Prostate gland (tissue), 2 donors: ENCODE measurements around the gene KCNN3. TPM values are rescaled to one million over a fixed set of nuclear protein-coding genes. Genes with fewer than 3 reads are reported as not detected.

Experiments
- DNase-seq: peaks from one replicate; pipeline ENCODE4 v3.0.0-alpha.2; 2019; ENCODE audit warnings: low spot score
- H3K27ac ChIP-seq, 2 donors: fragments of 200-600 bp; sonication (generic); 2 replicates each; pipeline ENCODE4 v1.5.1; 2017 to 2019
- H3K27me3 ChIP-seq: fragments of 200-600 bp; sonication (generic); replicated peaks from 2 replicates; pipeline ENCODE4 v1.5.1; 2019; ENCODE audit not compliant: insufficient read depth
- H3K36me3 ChIP-seq, 2 donors: fragments of 200-600 bp; sonication (generic); 1 replicate in 1 of 2; 2 replicates in 1 of 2; pipeline versions ENCODE4 v1.5.1 to v1.8.1; 2017 to 2019
- H3K4me1 ChIP-seq: fragments of 200-600 bp; sonication (generic); replicated peaks from 2 replicates; pipeline ENCODE4 v1.5.1; 2019
- H3K4me3 ChIP-seq, 2 donors: fragments of 200-600 bp; sonication (generic); 2 replicates each; pipeline ENCODE4 v1.5.1; 2017 to 2019
- H3K9me3 ChIP-seq: fragments of 200-600 bp; sonication (generic); 2 replicates; pipeline ENCODE4 v1.5.1; 2017
- POLR2A ChIP-seq: fragments of 450-650 bp; IDR thresholded peaks from one replicate; pipeline ENCODE4 v1.6.1; 2016; ENCODE audit warnings: antibody characterized with exemption, mild to moderate bottlenecking
- POLR2AphosphoS5 ChIP-seq: sonication (generic); formaldehyde crosslinking; IDR thresholded peaks from one replicate; pipeline ENCODE4 v1.6.1; 2017; ENCODE audit warnings: antibody characterized with exemption
- WGBS: methylation state at CpG from one replicate; pipeline ENCODE4 v1.1.5; 2018; 5-methylcytosine and 5-hydroxymethylcytosine counted together
- intact Hi-C: fragments of 100-400 bp; cut with DNase I; formaldehyde crosslinking; loops from one replicate; pipeline ENCODE4 v1.14.2; 2022
- total RNA-seq, 2 donors: library from RNA; depleted of rRNA; stranded (reverse); fragments of >200 nt; gene quantifications; one replicate each; pipeline ENCODE4 v1.1.0, GENCODE V29; 2016
- TF ChIP-seq, protein P1 (sequence below), 4 experiments: fragments of 200-600 bp in 2 of 4; fragments of 450-650 bp in 2 of 4; sonication (generic) in 2 of 4; IDR thresholded peaks; 1 replicate in 3 of 4; 2 replicates in 1 of 4; pipeline ENCODE4 v1.5.1; 2016 to 2019; ENCODE audit warnings: antibody characterized with exemption in 4 of 4, mild to moderate bottlenecking in 2 of 4, moderate library complexity in 2 of 4

KCNN3 gene
- total RNA-seq, 2 donors from 2014 or later, result 1.2 to 3.0 TPM

DNA sequence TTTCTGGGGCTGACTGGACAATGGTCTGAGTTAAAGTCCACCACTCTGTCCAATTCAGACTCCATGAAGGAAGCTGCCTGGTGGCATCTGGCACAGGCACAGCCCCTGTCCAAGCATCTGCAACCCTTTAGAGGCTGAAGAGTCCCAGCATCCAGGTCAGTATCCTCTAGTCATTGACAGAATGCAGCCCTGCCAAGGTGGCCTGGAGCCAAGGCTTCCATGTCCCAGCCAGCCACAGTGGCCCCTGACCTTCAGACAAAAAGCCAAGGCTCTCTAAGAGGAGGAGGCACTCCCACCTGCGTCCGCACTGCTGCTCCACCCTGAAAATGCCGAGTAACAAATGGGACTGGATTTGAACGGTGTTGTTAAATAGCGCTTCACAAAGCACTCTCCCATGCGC lies 49.4 kb downstream of the KCNN3 start:
- H3K27me3 ChIP-seq, result no peaks in the 10 kb centered on the region
- TF ChIP-seq POLR2A (no peak), POLR2AphosphoS5 (no peak)
- TF ChIP-seq, protein P1, sequence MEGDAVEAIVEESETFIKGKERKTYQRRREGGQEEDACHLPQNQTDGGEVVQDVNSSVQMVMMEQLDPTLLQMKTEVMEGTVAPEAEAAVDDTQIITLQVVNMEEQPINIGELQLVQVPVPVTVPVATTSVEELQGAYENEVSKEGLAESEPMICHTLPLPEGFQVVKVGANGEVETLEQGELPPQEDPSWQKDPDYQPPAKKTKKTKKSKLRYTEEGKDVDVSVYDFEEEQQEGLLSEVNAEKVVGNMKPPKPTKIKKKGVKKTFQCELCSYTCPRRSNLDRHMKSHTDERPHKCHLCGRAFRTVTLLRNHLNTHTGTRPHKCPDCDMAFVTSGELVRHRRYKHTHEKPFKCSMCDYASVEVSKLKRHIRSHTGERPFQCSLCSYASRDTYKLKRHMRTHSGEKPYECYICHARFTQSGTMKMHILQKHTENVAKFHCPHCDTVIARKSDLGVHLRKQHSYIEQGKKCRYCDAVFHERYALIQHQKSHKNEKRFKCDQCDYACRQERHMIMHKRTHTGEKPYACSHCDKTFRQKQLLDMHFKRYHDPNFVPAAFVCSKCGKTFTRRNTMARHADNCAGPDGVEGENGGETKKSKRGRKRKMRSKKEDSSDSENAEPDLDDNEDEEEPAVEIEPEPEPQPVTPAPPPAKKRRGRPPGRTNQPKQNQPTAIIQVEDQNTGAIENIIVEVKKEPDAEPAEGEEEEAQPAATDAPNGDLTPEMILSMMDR (IDR thresholded peaks at IDR 0.05), result no peak
- no peak overlapping the region for H3K27ac ChIP-seq
- no peaks in the 10 kb centered on the region for H3K4me1 ChIP-seq
- no peaks in the 10 kb centered on the region for H3K9me3 ChIP-seq
- H3K4me3 ChIP-seq, result no peak overlapping the region
- 89% methylated on average over 6 of the region's 6 CpGs for WGBS
- intact Hi-C loops, result loop anchor here (5.0 kb wide), 1 partner anchor 73 kb away; no protein-coding TSS in a partner anchor
- DNase-seq, result no peak
- H3K36me3 ChIP-seq, result no peaks in the 10 kb centered on the region

DNA sequence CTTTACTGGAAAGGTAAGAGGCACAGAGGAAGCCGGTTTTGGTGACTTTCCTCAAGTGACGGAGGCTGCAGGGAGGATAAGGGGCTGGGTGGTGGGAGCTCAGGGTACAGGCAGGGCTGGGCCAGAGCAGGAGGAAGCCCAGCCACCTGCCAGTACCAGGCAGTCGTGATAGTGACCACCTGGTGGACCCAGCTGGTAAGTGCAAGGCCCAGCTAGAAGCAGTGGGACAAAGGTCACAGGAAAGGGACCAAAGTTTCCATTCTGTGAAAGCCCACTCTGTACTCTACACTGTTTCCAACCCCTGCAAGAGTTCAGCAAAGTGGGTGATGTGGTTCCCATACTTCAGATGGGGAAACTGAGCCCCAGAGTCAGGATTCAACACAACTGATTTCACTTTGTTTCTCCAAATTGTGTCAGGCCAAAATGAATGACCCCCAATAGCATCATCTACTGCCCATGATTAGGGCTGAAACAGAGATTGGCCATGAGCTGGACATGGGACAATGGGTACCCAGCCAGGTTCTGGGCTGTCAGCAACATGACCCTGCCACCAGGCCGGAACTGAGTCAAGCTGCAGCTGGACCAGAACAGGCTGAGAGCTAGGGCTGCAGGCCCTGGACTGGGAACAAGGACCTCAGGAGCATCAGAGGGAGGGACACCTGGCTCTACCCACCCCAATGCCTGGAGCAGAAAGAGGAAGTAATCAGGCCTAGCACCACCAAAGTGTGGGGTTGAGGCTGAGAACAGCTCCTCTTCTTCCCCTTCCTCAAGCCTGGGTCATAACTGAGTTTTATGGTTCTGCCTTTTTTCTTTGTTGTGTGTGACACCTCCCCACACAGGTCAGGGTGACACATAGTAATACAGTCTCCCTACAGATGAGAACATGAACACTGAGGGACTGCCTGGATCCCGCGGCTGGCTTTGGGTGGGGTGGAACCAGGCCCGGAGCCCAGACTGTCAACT lies 50.2 kb downstream of the KCNN3 start:
- H3K27ac ChIP-seq, result no peak overlapping the region
- DNase-seq, result no peak
- intact Hi-C loops, result loop anchor here (5.0 kb wide), 1 partner anchor 73 kb away; no protein-coding TSS in a partner anchor
- whole genome bisulfite sequencing, result 74% methylated on average over 7 of the region's 7 CpGs
- H3K4me3 ChIP-seq, result no peak overlapping the region
- no peaks in the 10 kb centered on the region for H3K9me3 ChIP-seq
- H3K27me3 ChIP-seq, result no peaks in the 10 kb centered on the region
- TF ChIP-seq POLR2A, result no peak
- TF ChIP-seq, protein P1 (IDR thresholded peaks at IDR 0.05), result peak in 1 of 4 experiments; percentile 32
- no peak for TF ChIP-seq POLR2AphosphoS5
- H3K4me1 ChIP-seq, result no peaks in the 10 kb centered on the region
- no peaks in the 10 kb centered on the region for H3K36me3 ChIP-seq

DNA sequence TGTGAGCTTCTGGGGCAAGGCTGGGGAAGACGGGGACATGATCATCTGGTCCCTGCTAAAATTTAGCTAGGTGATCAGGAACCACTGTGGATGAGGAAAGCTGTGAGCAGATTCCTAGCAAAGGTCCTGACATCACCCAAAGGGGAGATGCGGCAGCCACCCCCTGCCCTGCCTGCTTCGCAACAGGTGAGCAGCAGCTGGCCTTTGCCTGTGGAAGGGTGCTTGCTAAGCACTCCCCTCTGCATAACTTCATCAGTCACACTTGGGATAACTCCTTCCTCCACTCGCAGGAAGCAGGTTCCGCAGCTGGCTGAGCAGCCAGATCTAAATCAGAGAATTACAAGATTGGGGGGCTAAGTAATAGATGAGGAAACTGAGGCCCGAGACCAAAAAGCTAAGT lies 51.2 kb downstream of the KCNN3 start:
- no peak for DNase-seq
- H3K4me1 ChIP-seq, result peaks cover under 1% of the 10 kb centered on the region
- no peaks in the 10 kb centered on the region for H3K27me3 ChIP-seq
- 94% methylated on average over 6 of the region's 6 CpGs for WGBS
- no peaks in the 10 kb centered on the region for H3K9me3 ChIP-seq
- no peak overlapping the region for H3K4me3 ChIP-seq
- TF ChIP-seq POLR2AphosphoS5 (no peak), POLR2A (no peak)
- no peak overlapping the region for H3K27ac ChIP-seq
- intact Hi-C loops, result no loop called here
- no peaks in the 10 kb centered on the region for H3K36me3 ChIP-seq

DNA sequence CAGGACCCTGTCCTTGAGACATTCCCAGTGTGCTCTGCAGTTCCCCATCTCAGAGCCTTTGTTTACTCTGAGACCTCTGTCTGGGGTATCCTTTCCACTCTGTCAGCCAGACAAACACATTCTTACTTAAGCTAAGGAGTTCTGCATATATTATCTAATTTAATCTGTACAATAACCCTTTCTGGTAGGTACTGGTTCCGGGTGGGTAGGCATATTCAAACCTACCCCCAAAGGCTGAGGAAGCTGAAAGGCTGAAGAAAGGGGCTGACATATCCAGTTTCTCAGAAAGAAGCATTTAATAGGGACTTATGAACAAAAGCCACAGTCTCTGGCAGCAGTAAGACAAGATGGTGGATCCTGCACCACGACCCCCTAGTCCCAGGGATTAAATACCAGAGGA lies 53.1 kb downstream of the KCNN3 start:
- TF ChIP-seq POLR2AphosphoS5 (no peak), POLR2A (no peak)
- TF ChIP-seq, protein P1 (IDR thresholded peaks at IDR 0.05), result no peak
- H3K4me1 ChIP-seq, result peaks cover 8% of the 10 kb centered on the region
- no peaks in the 10 kb centered on the region for H3K9me3 ChIP-seq
- 87% methylated on average over 2 of the region's 2 CpGs for WGBS
- no peaks in the 10 kb centered on the region for H3K27me3 ChIP-seq
- no peak overlapping the region for H3K4me3 ChIP-seq
- no peak overlapping the region for H3K27ac ChIP-seq
- no peak for DNase-seq
- intact Hi-C loops, result no loop called here
- no peaks in the 10 kb centered on the region for H3K36me3 ChIP-seq

DNA sequence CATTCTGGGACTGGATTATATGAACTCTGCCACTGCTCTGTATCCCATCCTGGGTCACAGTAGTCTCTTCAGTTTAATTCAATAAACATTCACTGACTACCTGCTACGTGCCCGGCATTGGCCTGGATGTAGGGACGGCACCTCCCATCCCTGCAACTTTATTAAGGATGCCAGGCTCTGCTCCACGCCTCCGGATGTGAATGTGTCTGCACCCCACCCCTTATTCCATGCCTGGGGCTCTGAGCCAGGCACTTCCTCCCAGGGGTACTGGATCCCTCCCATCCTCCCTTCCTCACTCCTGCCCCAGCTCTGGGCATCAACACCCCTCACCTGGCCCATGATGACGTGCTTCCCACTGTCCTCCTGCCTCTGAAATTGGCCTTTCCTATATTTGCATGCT lies 53.7 kb downstream of the KCNN3 start:
- no peaks in the 10 kb centered on the region for H3K36me3 ChIP-seq
- no peaks in the 10 kb centered on the region for H3K9me3 ChIP-seq
- DNase-seq, result no peak
- no peak overlapping the region for H3K27ac ChIP-seq
- 71% methylated on average over 6 of the region's 6 CpGs for WGBS
- no peaks in the 10 kb centered on the region for H3K27me3 ChIP-seq
- TF ChIP-seq, protein P1 (IDR thresholded peaks at IDR 0.05), result no peak
- TF ChIP-seq POLR2AphosphoS5 (no peak), POLR2A (no peak)
- intact Hi-C loops, result no loop called here
- H3K4me1 ChIP-seq, result peaks cover 8% of the 10 kb centered on the region
- no peak overlapping the region for H3K4me3 ChIP-seq
